Trophoblast cell (in vitro differentiated cells and primary cell): ENCODE data around the gene PCYT1B.

Experiments used
- DNase-seq, 2 donors: peaks; one replicate each; pipeline ENCODE4 v3.0.0-alpha.2; 2016
- H2AFZ ChIP-seq: 2 replicates; pipeline ENCODE4 v1.6.1; 2013; ENCODE audit warnings: low read length, moderate library complexity, mild to moderate bottlenecking; ENCODE audit not compliant: insufficient read depth, poor library complexity
- H2AK5ac ChIP-seq: 2 replicates; pipeline ENCODE4 v1.6.1; 2013; ENCODE audit warnings: mild to moderate bottlenecking, low read length
- H2BK120ac ChIP-seq: 2 replicates; pipeline ENCODE4 v1.6.1; 2013; ENCODE audit warnings: low read length, mild to moderate bottlenecking, moderate library complexity; ENCODE audit not compliant: insufficient read depth, poor library complexity
- H2BK12ac ChIP-seq: 2 replicates; pipeline ENCODE4 v1.6.1; 2013; ENCODE audit warnings: mild to moderate bottlenecking, low read length, moderate library complexity
- H2BK5ac ChIP-seq: 2 replicates; pipeline ENCODE4 v1.6.1; 2013; ENCODE audit warnings: low read length, low read depth, moderate library complexity, mild to moderate bottlenecking; ENCODE audit not compliant: poor library complexity
- H3K14ac ChIP-seq: 2 replicates; pipeline ENCODE4 v1.6.1; 2013; ENCODE audit warnings: mild to moderate bottlenecking, low read length
- H3K18ac ChIP-seq: 2 replicates; pipeline ENCODE4 v1.6.1; 2013; ENCODE audit warnings: mild to moderate bottlenecking, low read length
- H3K23ac ChIP-seq: 2 replicates; pipeline ENCODE4 v1.6.1; 2013; ENCODE audit warnings: low read length
- H3K27ac ChIP-seq: 2 replicates; pipeline ENCODE4 v1.5.1; 2013; ENCODE audit warnings: low read depth, mild to moderate bottlenecking, inconsistent platforms, low read length, moderate library complexity
- H3K27me3 ChIP-seq: 2 replicates; pipeline ENCODE4 v1.6.1; 2013; ENCODE audit warnings: inconsistent platforms, mild to moderate bottlenecking, low read length, moderate library complexity; ENCODE audit not compliant: insufficient read depth
- H3K36me3 ChIP-seq, 2 experiments: 1 replicate in 1 of 2; 2 replicates in 1 of 2; pipeline ENCODE4 v1.6.1; 2013; ENCODE audit warnings: low read length in 2 of 2, mild to moderate bottlenecking in 2 of 2, moderate library complexity in 1 of 2; ENCODE audit not compliant: insufficient read depth in 2 of 2, control insufficient read depth in 1 of 2
- H3K4ac ChIP-seq: 2 replicates; pipeline ENCODE4 v1.6.1; 2013; ENCODE audit warnings: low read depth, mild to moderate bottlenecking, low read length, moderate library complexity
- H3K4me1 ChIP-seq, 2 experiments: 1 replicate in 1 of 2; 2 replicates in 1 of 2; pipeline ENCODE4 v1.6.1; 2013; ENCODE audit warnings: low read length in 2 of 2, mild to moderate bottlenecking in 2 of 2, moderate library complexity in 1 of 2; ENCODE audit not compliant: insufficient read depth in 2 of 2, control insufficient read depth in 1 of 2
- H3K4me2 ChIP-seq: 2 replicates; pipeline ENCODE4 v1.6.1; 2013; ENCODE audit warnings: inconsistent platforms, mild to moderate bottlenecking, low read length, moderate library complexity
- H3K4me3 ChIP-seq: 2 replicates; pipeline ENCODE4 v1.5.1; 2013; ENCODE audit warnings: mild to moderate bottlenecking, low read depth, low read length, inconsistent platforms
- H3K79me1 ChIP-seq: one replicate; pipeline ENCODE4 v1.6.1; 2013; ENCODE audit warnings: low read length
- H3K79me2 ChIP-seq: 2 replicates; pipeline ENCODE4 v1.6.1; 2013; ENCODE audit warnings: low read length, mild to moderate bottlenecking; ENCODE audit not compliant: control insufficient read depth, insufficient read depth, poor library complexity
- H3K9ac ChIP-seq: 2 replicates; pipeline ENCODE4 v1.6.1; 2013; ENCODE audit warnings: mild to moderate bottlenecking, low read length
- H3K9me3 ChIP-seq: 2 replicates; pipeline ENCODE4 v1.6.1; 2013; ENCODE audit warnings: low read depth, mild to moderate bottlenecking, control low read depth, inconsistent platforms, low read length; ENCODE audit not compliant: insufficient read depth
- H4K12ac ChIP-seq: 2 replicates; pipeline ENCODE4 v1.6.1; 2013; ENCODE audit warnings: low read depth, mild to moderate bottlenecking, low read length, moderate library complexity
- H4K8ac ChIP-seq: 2 replicates; pipeline ENCODE4 v1.6.1; 2013; ENCODE audit warnings: low read depth, mild to moderate bottlenecking, low read length, moderate library complexity
- H4K91ac ChIP-seq: one replicate; pipeline ENCODE4 v1.6.1; 2013; ENCODE audit warnings: low read depth, mild to moderate bottlenecking, low read length, moderate library complexity
- WGBS: extraction: QIAGEN DNeasy Blood & Tissue Kit; methylation state at CpG from one replicate; pipeline ENCODE4 v1.1.7; 2013; ENCODE audit warnings: missing lambda C conversion rate; ENCODE audit not compliant: insufficient read length, insufficient coverage; ENCODE audit errors: extremely low coverage; 5-methylcytosine and 5-hydroxymethylcytosine counted together

The PCYT1B gene

GRCh38 chrX:24646745-24647182 is 383 bp downstream of the PCYT1B start:
- no peak overlapping the region for H2AK5ac ChIP-seq
- H2BK5ac ChIP-seq, result no peak overlapping the region
- no peak overlapping the region for H3K18ac ChIP-seq
- DNase-seq, result peak in 1 of 2 donors; percentile 39
- no peaks in the 10 kb centered on the region for H3K79me1 ChIP-seq
- no peaks in the 10 kb centered on the region for H3K9me3 ChIP-seq
- no peaks in the 10 kb centered on the region for H3K36me3 ChIP-seq
- no peak overlapping the region for H3K27ac ChIP-seq
- H3K4me2 ChIP-seq, result peak overlapping the region; percentile 87
- no peak overlapping the region for H3K9ac ChIP-seq
- no CpG with 5 or more reads among the region's 13 CpGs for WGBS
- no peak overlapping the region for H3K4me3 ChIP-seq
- no peak overlapping the region for H3K23ac ChIP-seq
- H2AFZ ChIP-seq, result no peak overlapping the region
- H4K91ac ChIP-seq, result no peak overlapping the region
- H2BK120ac ChIP-seq, result no peak overlapping the region
- no peaks in the 10 kb centered on the region for H3K27me3 ChIP-seq
- H3K14ac ChIP-seq, result no peak overlapping the region
- peaks cover 0 to 3% of the 10 kb centered on the region in 2 experiments for H3K4me1 ChIP-seq
- H2BK12ac ChIP-seq, result no peak overlapping the region
- H3K79me2 ChIP-seq, result no peaks in the 10 kb centered on the region
- no peak overlapping the region for H4K8ac ChIP-seq
- H4K12ac ChIP-seq, result no peak overlapping the region
- no peak overlapping the region for H3K4ac ChIP-seq

- Histone ChIP-seq H2AK5ac (no peak overlapping the region), H3K9me3 (no peaks in the 10 kb centered on the region), H3K27me3 (no peaks in the 10 kb centered on the region), H4K12ac (no peak overlapping the region), H3K4me2 (peak overlapping the region; percentile 51), H2BK120ac (no peak overlapping the region), H3K4ac (no peak overlapping the region), H3K14ac (no peak overlapping the region), H4K91ac (no peak overlapping the region), H3K4me1 (peaks cover 0 to 3% of the 10 kb centered on the region in 2 experiments), H3K36me3 (no peaks in the 10 kb centered on the region), H3K18ac (no peak overlapping the region), H3K79me2 (no peaks in the 10 kb centered on the region), H2BK5ac (no peak overlapping the region), H4K8ac (no peak overlapping the region), H2BK12ac (no peak overlapping the region), H2AFZ (no peak overlapping the region), H3K9ac (no peak overlapping the region), H3K27ac (no peak overlapping the region), H3K79me1 (no peaks in the 10 kb centered on the region), H3K23ac (no peak overlapping the region), H3K4me3 (no peak overlapping the region)
- no CpG with 5 or more reads among the region's 10 CpGs for WGBS
- DNase-seq, result no peak
Observed at GRCh38 chrX:24646006-24646405, 1.1 kb downstream of the PCYT1B start.

- Histone ChIP-seq H4K91ac (no peak overlapping the region), H4K8ac (no peak overlapping the region), H3K4me3 (no peak overlapping the region), H2BK120ac (no peak overlapping the region), H3K36me3 (no peaks in the 10 kb centered on the region), H3K9ac (no peak overlapping the region), H2AFZ (no peak overlapping the region), H3K27ac (no peak overlapping the region), H3K79me2 (no peaks in the 10 kb centered on the region), H3K4me2 (no peak overlapping the region), H3K14ac (no peak overlapping the region), H2BK5ac (no peak overlapping the region), H3K4me1 (peaks cover 0 to 3% of the 10 kb centered on the region in 2 experiments), H3K23ac (no peak overlapping the region), H2BK12ac (no peak overlapping the region), H3K79me1 (no peaks in the 10 kb centered on the region), H2AK5ac (no peak overlapping the region), H3K18ac (no peak overlapping the region), H3K9me3 (no peaks in the 10 kb centered on the region), H3K4ac (no peak overlapping the region), H3K27me3 (no peaks in the 10 kb centered on the region), H4K12ac (no peak overlapping the region)
- peak in 1 of 2 donors; percentile 37 for DNase-seq
Observed at GRCh38 chrX:24643116-24643515, 4.0 kb downstream of the PCYT1B start.

- no CpG with 5 or more reads among the region's 1 CpG for WGBS
- H3K79me2 ChIP-seq, result no peaks in the 10 kb centered on the region
- H3K9me3 ChIP-seq, result no peaks in the 10 kb centered on the region
- no peak overlapping the region for H2BK12ac ChIP-seq
- no peak overlapping the region for H3K4ac ChIP-seq
- no peak overlapping the region for H3K9ac ChIP-seq
- no peaks in the 10 kb centered on the region for H3K4me1 ChIP-seq
- no peak overlapping the region for H4K91ac ChIP-seq
- no peak overlapping the region for H2BK120ac ChIP-seq
- no peak overlapping the region for H3K18ac ChIP-seq
- no peak for DNase-seq
- H3K36me3 ChIP-seq, result no peaks in the 10 kb centered on the region
- no peak overlapping the region for H4K12ac ChIP-seq
- no peak overlapping the region for H2BK5ac ChIP-seq
- H3K4me3 ChIP-seq, result no peak overlapping the region
- H2AFZ ChIP-seq, result no peak overlapping the region
- H4K8ac ChIP-seq, result no peak overlapping the region
- H3K27ac ChIP-seq, result no peak overlapping the region
- no peak overlapping the region for H3K14ac ChIP-seq
- no peak overlapping the region for H3K23ac ChIP-seq
- no peak overlapping the region for H2AK5ac ChIP-seq
- no peaks in the 10 kb centered on the region for H3K79me1 ChIP-seq
- no peak overlapping the region for H3K4me2 ChIP-seq
- H3K27me3 ChIP-seq, result no peaks in the 10 kb centered on the region
Observed at GRCh38 chrX:24629701-24630100, 17.4 kb downstream of the PCYT1B start.
